HG03354 (cell line): ENCODE measurements around the gene MFSD2B.
"Not testable (repeated sequence)": the region's sequence is repeated elsewhere in the genome, so short reads cannot be mapped to it uniquely, and the experiment has no call there.

Experiments
- ATAC-seq: cut with Tn5 transposase; IDR thresholded peaks from one replicate; pipeline ENCODE4 v1.9.1; 2021; ENCODE audit warnings: mild to moderate bottlenecking; ENCODE audit not compliant: unreplicated experiment, poor library complexity, severe bottlenecking

Gene MFSD2B, protein sequence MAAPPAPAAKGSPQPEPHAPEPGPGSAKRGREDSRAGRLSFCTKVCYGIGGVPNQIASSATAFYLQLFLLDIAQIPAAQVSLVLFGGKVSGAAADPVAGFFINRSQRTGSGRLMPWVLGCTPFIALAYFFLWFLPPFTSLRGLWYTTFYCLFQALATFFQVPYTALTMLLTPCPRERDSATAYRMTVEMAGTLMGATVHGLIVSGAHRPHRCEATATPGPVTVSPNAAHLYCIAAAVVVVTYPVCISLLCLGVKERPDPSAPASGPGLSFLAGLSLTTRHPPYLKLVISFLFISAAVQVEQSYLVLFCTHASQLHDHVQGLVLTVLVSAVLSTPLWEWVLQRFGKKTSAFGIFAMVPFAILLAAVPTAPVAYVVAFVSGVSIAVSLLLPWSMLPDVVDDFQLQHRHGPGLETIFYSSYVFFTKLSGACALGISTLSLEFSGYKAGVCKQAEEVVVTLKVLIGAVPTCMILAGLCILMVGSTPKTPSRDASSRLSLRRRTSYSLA

DNA sequence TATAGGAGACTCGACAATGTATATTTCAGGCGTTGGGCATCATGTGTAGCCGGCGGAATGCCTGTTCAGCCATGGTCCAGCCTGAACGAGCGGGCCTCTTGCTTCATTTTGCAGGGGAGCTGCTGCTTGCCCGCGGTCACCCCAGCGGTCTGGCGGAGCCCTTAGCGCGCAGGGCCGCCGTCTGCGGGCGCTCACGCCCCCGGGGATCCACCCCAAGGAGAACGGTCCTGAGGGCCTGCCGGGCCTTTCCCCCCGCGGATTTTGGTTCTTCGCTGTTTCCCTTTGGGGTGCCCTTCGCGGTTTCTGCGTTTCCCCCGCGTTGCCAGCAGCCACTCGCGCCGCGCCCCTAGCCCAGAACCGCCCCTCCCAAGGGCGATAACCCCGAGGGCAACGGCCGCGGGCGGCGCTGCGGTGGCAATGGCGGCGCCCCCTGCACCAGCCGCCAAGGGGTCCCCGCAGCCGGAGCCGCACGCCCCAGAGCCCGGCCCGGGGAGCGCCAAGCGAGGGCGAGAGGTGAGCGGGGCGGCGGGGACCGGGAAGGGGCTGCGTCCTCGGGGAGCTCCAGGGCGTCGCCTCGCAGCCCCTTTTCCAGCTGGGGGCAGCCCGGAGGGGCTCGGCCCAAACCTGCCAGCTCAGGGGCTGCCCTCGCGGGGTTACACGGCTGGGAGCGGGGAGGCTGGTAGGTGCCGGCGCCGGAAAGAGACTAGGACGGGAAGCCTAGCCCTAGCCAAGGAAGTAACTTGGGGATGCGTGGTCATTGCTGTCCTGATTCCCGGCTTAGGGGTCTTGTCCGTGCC lies at the start of gene MFSD2B:
Gene MFSD2B, plus strand, starts transcription at position 406 of the 797 bp plus-strand sequence. Its CDS starts 12 bp downstream, at position 418.
- no peak for ATAC-seq

DNA sequence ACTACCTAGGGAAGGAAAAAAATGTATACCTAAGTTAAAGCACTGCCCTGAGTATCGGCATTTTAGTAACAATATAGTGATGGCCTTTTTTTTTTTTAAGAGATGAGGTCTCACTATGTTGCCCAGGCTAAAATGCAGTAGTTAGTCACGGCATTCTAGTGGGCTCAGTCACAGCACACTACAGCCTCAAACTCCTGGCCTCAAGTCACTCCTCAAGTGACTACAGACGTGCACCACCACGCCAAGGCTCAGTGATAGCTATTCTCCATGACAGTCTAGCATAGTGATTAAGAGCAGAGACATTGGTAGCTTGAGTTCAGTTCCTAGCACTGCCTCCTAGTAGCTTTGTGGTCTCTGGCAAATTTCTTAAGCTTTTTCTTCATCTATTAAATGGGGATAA lies 42.0 kb upstream of the MFSD2B start:
- no peak for ATAC-seq

DNA sequence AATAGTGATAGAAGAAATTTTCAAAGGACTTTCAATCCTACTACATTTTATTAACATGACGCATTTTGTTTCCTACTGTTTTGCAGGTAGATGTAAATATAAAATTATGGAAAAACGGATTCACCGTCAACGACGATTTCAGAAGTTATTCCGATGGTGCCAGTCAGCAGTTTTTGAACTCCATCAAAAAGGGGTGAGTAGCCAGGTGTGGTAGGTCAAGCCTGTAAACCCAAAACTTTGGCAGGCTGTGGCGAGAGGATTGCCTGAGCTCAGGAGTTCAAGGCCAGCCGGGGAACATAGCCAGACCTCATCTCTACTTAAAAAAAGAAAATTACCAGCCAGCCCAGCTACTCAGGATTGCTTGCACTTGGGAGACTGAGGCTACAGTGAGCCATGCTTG lies 33.0 kb upstream of the MFSD2B start:
- no peak for ATAC-seq

DNA sequence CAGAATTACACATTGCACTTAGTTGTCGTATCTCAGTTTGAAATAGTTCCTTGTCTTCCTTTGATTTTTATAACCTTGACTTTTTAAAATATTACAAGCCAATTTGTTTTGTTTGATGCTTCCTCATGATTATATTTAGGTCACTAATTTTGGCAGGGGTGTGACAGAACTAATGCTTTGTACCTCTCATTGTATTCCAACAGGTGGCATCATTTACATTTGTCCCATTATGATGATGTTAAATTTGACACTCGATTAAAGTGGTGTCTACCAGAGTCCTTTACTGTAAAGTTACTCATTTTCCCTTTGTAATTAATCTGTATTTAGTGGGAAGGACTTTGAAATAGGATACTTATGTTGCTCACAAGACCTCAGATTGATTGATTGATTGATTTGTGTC lies 21.5 kb upstream of the MFSD2B start:
- ATAC-seq: no peak

DNA sequence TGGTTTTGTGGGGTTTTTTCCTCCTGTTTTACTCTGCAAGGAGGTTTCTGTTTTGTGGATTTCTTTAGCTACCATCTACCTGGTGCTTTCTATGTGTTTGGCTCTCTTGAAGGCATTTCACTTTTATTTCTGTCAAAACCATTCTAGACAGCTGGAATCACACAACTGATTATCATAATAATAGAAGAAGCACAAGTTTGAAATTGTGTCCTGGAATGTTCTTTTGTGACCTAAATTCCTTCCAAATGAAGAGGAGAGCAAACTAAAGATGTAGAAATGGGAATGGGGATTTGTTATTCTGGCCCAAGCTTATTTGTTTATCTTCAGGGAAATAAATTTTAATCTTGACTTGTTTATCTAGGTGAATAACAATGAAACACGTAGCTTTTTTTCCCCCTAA lies 17.0 kb upstream of the MFSD2B start:
- no peak for ATAC-seq

DNA sequence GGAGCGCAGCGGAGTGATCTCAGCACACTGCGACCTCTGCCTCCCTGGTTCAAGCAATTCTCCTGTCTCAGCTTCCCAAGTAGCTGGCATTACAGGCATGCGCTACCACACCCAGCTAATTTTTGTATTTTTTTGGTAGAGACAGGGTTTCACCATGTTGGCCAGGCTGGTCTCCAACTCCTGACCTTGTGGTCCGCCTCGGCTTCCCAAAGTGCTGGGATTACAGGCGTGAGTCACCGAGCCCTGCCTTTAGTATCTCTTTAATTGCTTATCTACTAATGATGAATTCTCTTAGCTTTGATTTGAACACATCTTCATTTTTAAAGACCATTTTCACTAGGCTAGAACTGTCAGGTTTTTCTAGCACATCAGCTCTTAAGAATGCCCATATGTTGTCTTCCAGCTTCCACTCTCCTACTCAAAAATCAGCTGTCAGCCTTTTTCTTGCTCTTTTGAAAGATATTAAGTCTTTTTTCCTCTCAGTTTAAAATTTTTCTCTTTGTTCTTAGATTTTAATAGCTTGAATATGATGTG lies 16.1 kb upstream of the MFSD2B start:
- no peak for ATAC-seq

DNA sequence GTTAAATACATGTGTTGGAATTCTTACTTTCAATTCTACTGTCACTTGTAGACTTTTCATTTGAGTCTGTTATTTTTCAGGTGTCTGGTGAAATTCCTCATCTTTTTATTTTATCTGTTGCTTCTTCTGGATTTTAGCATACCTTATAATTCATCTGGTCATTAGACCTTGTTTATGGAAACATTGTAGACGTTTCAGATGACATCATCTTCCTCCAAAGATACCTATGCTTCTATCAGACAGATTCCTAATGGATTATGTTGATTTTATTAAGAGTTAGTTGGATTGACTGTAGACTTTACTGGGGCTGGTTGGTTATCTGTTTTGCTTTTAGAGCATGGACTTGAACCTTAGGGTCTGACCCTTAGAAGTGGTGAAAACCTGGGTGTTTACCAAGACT lies 15.3 kb upstream of the MFSD2B start:
- no peak for ATAC-seq

DNA sequence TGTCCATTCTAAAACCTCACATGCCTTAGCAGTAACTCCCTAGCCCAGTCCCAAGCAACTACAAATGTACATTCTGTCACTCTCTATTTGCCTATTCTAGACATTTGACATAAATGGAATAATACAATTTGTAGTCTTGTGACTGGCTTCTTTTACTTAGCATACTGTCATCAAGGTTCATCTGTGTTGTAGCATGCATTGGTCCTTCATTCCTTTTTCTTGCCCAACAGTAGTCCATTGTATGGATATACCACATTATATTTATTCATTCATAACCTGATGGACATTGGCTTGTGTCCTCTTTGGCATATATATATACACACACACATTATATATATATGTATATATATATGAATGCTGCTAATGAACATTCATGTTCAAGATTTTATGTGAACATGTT lies 2.2 kb upstream of the MFSD2B start:
- no peak for ATAC-seq

DNA sequence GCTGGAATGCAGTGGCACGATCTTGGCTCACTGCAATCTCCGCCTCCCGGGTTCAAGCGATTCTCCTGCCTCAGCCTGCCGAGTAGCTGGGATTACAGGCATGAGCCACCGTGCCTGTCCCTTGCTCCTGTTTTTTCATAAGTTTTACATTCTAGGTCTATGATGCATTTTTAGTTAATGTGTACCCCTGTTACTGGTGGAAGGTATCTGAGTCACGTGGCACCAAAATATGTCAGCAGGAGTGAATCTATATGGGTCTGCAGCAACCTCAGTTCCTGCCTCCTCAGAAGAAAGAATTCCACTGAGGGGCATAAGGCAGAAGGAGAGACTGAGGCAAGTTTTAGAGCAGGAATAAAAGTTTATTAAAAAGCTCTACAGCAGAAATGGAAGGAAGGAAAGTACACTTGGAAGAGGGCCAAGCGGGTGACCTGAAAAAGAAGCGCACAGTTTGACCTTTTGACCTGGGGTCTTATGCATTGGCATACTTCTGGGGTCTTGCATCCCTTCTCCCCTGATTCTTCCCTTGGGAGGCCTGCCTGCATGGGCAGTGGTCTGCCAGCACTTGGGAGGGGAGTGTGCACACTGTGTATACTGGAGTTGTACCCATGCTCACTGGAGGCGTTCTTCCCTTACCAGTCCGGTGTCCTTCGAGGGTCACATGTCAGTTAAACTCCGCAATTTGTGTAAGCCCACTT lies 1.1 kb upstream of the MFSD2B start:
- ATAC-seq: no peak

DNA sequence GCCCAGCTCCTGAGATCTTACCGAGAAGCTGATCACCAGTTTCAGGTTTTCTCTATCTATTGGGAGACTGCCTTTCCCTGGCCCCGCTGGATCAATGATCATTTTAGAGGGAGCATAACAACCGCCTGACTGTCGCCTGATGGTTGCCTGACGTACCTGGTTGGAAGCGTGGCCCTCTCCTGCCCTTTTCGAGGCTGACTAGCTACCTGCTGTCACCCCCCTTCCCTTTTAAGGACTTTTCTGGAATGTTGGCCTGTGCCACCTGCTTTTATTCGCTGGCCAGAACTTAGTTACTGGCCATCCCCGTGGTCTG lies 562 bp upstream of the MFSD2B start:
- no peak for ATAC-seq

DNA sequence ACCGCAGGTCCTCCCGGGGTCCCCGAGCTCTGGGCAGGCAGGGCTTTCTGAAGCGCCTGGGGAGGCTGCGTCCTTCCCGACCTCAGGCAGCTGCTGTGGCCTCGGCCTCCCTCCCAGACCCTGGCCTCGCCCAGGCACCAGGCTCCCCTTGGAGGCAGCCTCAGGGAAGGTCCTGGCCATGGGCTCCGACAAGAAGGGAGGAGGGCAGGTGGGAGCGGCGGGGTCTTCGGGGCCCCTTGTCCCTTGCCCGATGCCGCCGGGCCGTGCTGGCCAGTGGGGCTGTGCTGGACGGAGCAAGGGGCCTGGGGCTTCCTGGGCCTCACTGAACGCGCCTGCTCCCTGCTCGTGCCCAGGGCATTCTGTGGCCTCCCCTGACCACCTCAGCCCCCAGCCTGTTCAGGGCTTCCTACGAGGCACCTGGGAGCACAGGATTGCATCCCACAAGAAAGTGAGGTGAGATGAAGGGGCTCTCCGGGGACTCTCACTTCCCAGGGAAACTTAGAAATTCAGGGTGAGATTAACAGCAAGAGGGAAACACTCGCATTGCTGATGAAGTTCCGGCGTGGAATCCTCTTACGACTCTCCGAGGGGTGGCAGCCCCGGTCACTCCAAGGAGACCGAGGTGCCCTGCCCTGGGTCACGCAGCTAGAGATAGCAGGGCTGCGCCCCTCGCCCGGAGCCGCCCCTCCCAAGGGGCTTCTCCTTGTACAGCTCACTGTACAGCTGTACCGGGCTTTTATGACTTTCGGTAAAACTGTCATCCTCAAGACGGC lies 778 bp downstream of the MFSD2B start:
- no peak for ATAC-seq

DNA sequence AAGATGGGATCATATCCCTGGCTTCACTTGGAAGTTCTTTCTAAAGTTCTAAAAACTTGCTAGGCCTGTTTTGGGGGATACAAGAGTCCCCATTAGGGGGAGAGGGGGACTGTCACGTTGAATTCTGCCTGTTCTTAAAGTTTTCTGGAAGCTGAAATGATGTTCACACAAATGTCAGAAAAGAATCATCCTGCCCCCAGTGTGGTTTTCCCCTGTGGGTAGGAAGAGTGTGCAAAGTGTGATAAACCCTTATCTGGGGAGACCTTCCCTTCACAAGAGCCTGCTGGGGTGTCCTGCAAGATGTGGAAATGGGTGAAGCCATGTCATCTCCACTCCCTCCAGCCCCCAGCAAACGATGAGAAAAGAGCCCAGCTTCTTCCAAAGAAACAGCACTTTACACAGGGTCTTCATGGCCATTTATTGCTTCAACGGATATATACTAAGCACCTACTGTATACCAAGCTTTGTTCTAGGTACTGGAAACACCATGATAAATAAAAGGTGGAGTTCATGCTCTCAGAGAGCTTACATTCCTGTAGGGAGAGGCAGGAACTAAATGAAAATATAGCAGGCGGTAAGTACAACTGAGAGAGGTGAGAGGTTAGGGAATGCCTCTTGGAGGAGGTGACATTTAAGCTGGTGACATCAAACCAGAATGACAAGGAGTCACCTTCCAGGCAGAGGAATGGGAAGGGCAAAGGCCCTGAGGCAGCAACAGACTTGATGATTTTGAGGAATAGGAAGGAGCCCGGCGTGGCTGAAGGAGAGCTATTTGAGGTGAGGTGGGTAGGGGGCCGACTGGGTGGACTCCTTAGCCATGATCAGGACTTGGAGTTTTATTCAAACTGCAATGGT lies 1.6 kb downstream of the MFSD2B start:
- no peak for ATAC-seq

DNA sequence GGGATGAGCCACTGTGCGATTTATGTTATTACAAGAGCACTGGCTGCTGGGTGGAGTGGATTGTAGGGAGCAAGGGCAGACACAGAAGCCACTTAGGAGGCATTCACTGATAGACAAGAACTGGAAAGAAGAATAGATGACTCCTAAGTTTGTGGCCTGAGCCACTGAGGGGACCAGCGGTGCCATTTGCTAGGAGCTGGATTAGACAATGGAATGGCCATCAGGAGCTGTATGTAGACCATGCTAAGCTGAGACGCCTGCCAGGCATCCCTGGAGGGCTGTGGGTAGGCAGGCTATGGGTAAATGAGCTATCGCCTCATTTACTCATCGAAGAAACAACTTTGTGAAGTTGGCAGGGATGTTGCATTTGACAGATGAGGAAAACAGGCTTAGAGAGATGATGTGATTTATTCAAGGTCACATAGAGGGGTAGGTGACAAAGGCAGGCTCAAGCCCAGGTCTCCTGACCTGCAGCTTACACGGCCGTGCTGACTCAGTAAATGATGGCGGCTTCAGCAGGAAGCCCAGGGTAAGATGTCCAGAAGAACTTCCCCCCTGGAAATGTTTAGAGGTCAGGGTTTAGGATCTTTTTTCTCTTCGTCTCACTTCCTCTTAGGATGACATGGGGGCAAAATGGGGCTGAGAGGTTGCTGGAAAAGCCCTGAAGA lies 2.8 kb downstream of the MFSD2B start:
- no peak for ATAC-seq

DNA sequence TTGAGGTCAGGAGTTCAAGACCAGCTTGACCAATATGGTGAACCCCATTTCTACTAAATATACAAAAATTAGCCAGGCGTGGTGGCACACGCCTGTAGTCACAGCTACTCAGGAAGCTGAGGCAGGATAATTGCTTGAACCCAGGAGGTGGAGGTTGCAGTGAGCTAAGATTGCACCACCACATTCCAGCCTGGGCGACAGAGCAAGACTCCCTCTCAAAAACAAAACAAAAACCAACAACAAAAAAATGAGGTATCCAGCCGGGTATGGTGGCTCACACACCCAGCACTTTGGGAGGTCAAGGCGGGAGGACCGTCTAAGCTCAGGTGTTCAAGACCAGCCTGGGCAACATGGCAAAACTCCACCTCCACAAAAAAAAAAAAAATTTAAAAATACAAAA lies 5.0 kb downstream of the MFSD2B start:
- ATAC-seq: not testable (repeated sequence)

DNA sequence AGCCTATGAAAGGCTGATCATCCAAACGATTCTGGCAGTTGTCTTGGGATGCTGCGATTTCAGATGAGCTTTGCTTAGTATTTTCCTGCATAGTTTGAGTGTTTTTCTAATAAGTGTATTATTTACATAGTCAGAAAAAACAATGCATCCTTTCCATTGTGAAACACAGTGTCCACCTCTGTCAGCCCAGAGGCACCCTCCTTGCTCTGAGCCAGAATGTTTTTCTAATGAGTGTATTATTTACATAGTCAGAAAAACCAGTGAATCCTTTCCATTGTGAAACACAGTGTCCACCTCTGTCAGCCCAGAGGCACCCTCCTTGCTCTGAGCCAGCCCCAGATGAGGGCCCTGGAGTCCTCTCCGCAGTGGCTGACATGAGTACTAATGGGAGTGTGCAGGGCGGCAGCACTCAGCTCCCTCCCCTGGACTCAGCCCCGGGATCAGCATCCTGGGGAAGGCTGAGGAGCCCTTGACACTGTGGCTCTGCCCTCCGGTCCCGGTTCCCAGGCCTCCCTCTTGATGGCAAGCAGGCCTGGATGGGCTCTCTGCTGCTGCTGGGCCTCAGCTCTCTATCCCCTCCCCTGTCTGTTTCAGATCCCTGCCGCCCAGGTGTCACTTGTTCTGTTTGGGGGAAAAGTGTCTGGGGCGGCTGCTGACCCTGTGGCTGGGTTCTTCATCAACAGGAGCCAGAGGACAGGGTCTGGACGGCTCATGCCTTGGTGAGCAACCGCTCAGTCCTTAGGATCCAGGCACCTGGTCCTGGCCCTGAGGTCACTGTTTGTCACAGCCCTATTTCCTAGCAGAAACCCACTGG lies 5.9 kb downstream of the MFSD2B start:
- no peak for ATAC-seq

DNA sequence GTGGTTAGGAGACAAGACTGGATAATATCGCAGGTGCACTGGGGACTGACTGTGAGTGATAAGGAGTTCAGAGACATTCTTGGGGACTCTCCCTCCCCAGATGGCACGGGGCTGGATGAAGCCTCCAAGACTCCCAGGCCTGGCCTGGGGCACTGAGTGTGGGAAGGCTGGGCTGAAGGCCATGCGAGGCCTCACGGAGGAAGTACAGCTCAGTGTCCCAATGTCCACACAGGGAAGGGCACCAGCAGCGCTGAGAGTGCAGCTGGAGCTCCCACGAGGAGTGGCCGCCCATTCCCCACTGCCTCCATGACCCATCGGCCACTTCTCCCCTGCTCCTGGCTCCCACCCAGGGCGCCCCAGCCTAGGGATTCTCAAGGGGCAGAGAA lies 6.5 kb downstream of the MFSD2B start:
- no peak for ATAC-seq
